DMS53 (cell line): ENCODE results near the gene CAMK2N1.

ENCODE experiments used
- DNase-seq: peaks from one replicate; lab custom pipeline; 2025; lab: John Stamatoyannopoulos, UW

Gene CAMK2N1

GRCh38 chr1:20443703-20444586 is 42.1 kb downstream of the CAMK2N1 start:
- DNase-seq: peak; percentile 12

GRCh38 chr1:20442920-20443625 is 42.9 kb downstream of the CAMK2N1 start:
- DNase-seq: peak; percentile 42

GRCh38 chr1:20440785-20441200 is 45.2 kb downstream of the CAMK2N1 start:
- peak; percentile 68 for DNase-seq

DNA sequence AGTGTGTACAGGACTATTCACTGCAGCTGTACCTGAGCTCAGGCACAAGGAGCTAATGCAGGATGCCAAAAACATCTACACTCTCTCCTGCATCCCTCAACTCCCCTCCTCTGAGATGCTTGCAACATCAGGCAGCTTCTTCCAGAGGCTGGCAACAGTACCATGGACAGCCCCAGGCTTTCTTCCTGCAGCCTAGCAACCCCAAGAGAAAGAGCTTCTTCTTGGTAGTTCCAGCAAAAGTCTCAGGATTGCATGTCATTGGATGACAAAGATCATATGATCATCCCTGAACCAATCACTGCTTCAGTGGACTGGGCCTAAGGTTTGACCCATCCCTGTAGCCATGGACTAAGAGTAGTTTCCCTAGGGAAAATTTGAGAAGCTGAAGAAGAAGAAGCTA is 46.7 kb downstream of the CAMK2N1 start:
- no peak for DNase-seq

DNA sequence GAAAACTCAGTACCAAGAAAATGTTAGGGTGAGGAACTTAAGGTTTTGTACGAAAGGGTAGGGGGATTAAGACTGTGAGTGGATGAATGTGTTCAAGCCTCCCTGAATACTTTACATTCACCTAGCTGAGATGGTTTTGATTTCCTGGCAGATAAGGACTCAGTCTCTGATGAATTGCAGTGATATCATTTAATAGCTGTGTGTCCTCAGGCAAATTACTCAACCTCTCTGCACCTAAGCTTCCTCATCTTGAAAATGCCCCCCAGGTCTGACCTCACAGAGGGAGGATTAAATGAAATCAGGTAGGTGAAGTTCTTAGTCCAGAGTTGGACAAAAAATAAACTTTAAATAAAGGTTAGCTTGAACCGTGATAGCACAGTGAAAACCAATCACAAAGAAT is 48.4 kb downstream of the CAMK2N1 start:
- DNase-seq: no peak

GRCh38 chr1:20432891-20433290 is 53.1 kb downstream of the CAMK2N1 start:
- DNase-seq: no peak
